NB4 (cell line): ENCODE measurements around the gene B4GALT2.

Experiments
- CTCF ChIP-seq: IDR thresholded peaks from one replicate; pipeline ENCODE4 v1.5.1; 2012; ENCODE audit warnings: low read depth, low read length
- MYC ChIP-seq: IDR thresholded peaks from 2 replicates; pipeline ENCODE4 v1.6.1; 2011; ENCODE audit warnings: low read depth, low read length
- POLR2A ChIP-seq: IDR thresholded peaks from 2 replicates; pipeline ENCODE4 v1.6.1; 2011; ENCODE audit warnings: mild to moderate bottlenecking; ENCODE audit not compliant: insufficient read length; ENCODE audit errors: extremely low read depth

GRCh38 chr1:43970911-43971310 lies 8.1 kb upstream of the B4GALT2 start:
- no peak for TF ChIP-seq CTCF
- TF ChIP-seq POLR2A = no peak
- TF ChIP-seq MYC = no peak
